KG1 (cell line): ENCODE data around the gene IKZF4.
"Not testable (repeated sequence)": the region's sequence is repeated elsewhere in the genome, so short reads cannot be mapped to it uniquely, and the experiment has no call there.

Experiments
- DNase-seq: peaks from one replicate; lab custom pipeline; 2025; lab: John Stamatoyannopoulos, UW

The IKZF4 gene

GRCh38 chr12:55999522-55999921 lies 21.3 kb upstream of the IKZF4 start:
- not testable (repeated sequence) for DNase-seq

GRCh38 chr12:55999999-56000540 lies 20.8 kb upstream of the IKZF4 start:
- not testable (repeated sequence) for DNase-seq

- DNase-seq = no peak
Observed at GRCh38 chr12:56001487-56002100, 19.2 kb upstream of the IKZF4 start.

- not testable (repeated sequence) for DNase-seq
Observed at GRCh38 chr12:56003376-56003775, 17.5 kb upstream of the IKZF4 start.

- DNase-seq = no peak
Observed at GRCh38 chr12:56004211-56004610, 16.6 kb upstream of the IKZF4 start.

- no peak for DNase-seq
Observed at GRCh38 chr12:56007564-56008559, 13.0 kb upstream of the IKZF4 start.

GRCh38 chr12:56010111-56010570 lies 10.7 kb upstream of the IKZF4 start:
- no peak for DNase-seq

- no peak for DNase-seq
Observed at GRCh38 chr12:56011509-56012090, 9.2 kb upstream of the IKZF4 start.

GRCh38 chr12:56013482-56013881 lies 7.4 kb upstream of the IKZF4 start:
- DNase-seq = no peak

GRCh38 chr12:56014205-56014604 lies 6.6 kb upstream of the IKZF4 start:
- no peak for DNase-seq

- no peak for DNase-seq
Observed at GRCh38 chr12:56017181-56017580, 3.7 kb upstream of the IKZF4 start.

- DNase-seq = no peak
Observed at GRCh38 chr12:56018356-56018755, 2.5 kb upstream of the IKZF4 start.

GRCh38 chr12:56021889-56022497 lies 1.1 kb downstream of the IKZF4 start:
- no peak for DNase-seq

GRCh38 chr12:56028511-56029165 lies 7.8 kb downstream of the IKZF4 start:
- DNase-seq = no peak

- no peak for DNase-seq
Observed at GRCh38 chr12:56029166-56029519, 8.3 kb downstream of the IKZF4 start.

GRCh38 chr12:56029666-56030293 lies 8.9 kb downstream of the IKZF4 start:
- DNase-seq = no peak

GRCh38 chr12:56031987-56032386 lies 11.1 kb downstream of the IKZF4 start:
- no peak for DNase-seq

- DNase-seq = no peak
Observed at GRCh38 chr12:56034586-56035332, 13.9 kb downstream of the IKZF4 start.

GRCh38 chr12:56037161-56037560 lies 16.3 kb downstream of the IKZF4 start:
- no peak for DNase-seq

GRCh38 chr12:56038022-56038655 lies 17.3 kb downstream of the IKZF4 start:
- no peak for DNase-seq
